ENCODE results near the gene CATSPERD. TPM values are rescaled to one million over a fixed set of nuclear protein-coding genes. Genes with fewer than 3 reads are reported as not detected.

Gene CATSPERD
- not detected in 2 replicates for total RNA-seq (2014; rRNA removed; shearing (Covaris generic))

GRCh38 chr19:5719961-5720790 lies at the start of gene CATSPERD, which contains the start of gene LONP1:
Gene CATSPERD, plus strand, starts transcription at chr19:5720637. Its CDS starts 101 bp downstream, at chr19:5720738.
Gene LONP1, minus strand, starts transcription at chr19:5720146. Its CDS starts 14 bp downstream, at chr19:5720132.
- DNase-seq (ENCODE audit: low spot score) = peak; percentile 98

GRCh38 chr19:5671600-5671999 lies 48.8 kb upstream of the CATSPERD start:
- DNase-seq (ENCODE audit: low spot score) = no peak

GRCh38 chr19:5672708-5673459 lies 47.6 kb upstream of the CATSPERD start:
- no peak for DNase-seq (ENCODE audit: low spot score)

- DNase-seq (ENCODE audit: low spot score) = no peak
These were observed 46.7 kb upstream of the CATSPERD start for GRCh38 chr19:5673752-5674151.

GRCh38 chr19:5674714-5675113 lies 45.7 kb upstream of the CATSPERD start:
- DNase-seq (ENCODE audit: low spot score) = no peak

- no peak for DNase-seq (ENCODE audit: low spot score)
These were observed 44.2 kb upstream of the CATSPERD start for GRCh38 chr19:5676105-5676771.

- DNase-seq (ENCODE audit: low spot score) = no peak
These were observed 43.7 kb upstream of the CATSPERD start for GRCh38 chr19:5676772-5677105.

GRCh38 chr19:5677136-5677535 lies 43.3 kb upstream of the CATSPERD start:
- no peak for DNase-seq (ENCODE audit: low spot score)

GRCh38 chr19:5677580-5677979 lies 42.9 kb upstream of the CATSPERD start:
- DNase-seq (ENCODE audit: low spot score) = no peak

- no peak for DNase-seq (ENCODE audit: low spot score)
These were observed 42.2 kb upstream of the CATSPERD start for GRCh38 chr19:5678071-5678718.

GRCh38 chr19:5679289-5680083 lies 41.0 kb upstream of the CATSPERD start:
- peak; percentile 2 for DNase-seq (ENCODE audit: low spot score)

- DNase-seq (ENCODE audit: low spot score) = no peak
These were observed 40.4 kb upstream of the CATSPERD start for GRCh38 chr19:5680084-5680436.

- peak; percentile 98 for DNase-seq (ENCODE audit: low spot score)
These were observed 39.7 kb upstream of the CATSPERD start, which contains the start of the genes HSD11B1L and MICOS13 for GRCh38 chr19:5680437-5681368. Gene HSD11B1L, plus strand, starts transcription at chr19:5681027. Its CDS starts 3,806 bp downstream, at chr19:5684833. Gene MICOS13, minus strand, starts transcription at chr19:5680516. Its CDS starts 30 bp downstream, at chr19:5680486.

GRCh38 chr19:5681391-5682106 lies 38.9 kb upstream of the CATSPERD start:
- DNase-seq (ENCODE audit: low spot score) = no peak

- no peak for DNase-seq (ENCODE audit: low spot score)
These were observed 38.3 kb upstream of the CATSPERD start for GRCh38 chr19:5682107-5682482.

GRCh38 chr19:5683177-5683886 lies 37.1 kb upstream of the CATSPERD start:
- no peak for DNase-seq (ENCODE audit: low spot score)

GRCh38 chr19:5684694-5685430 lies 35.6 kb upstream of the CATSPERD start:
- no peak for DNase-seq (ENCODE audit: low spot score)

- no peak for DNase-seq (ENCODE audit: low spot score)
These were observed 34.2 kb upstream of the CATSPERD start for GRCh38 chr19:5686326-5686646.
